Myocyte (in vitro differentiated cells): ENCODE measurements around the gene RAD51. TPM values are rescaled to one million over a fixed set of nuclear protein-coding genes. Genes with fewer than 3 reads are reported as not detected.
A peak's percentile ranks its signal among the peaks of the same experiment; 100 is the strongest.

Source experiments
- DNase-seq: peaks from one replicate; pipeline ENCODE4 v3.0.0-alpha.2; 2012; ENCODE audit warnings: low read depth
- total RNA-seq: library from RNA; depleted of rRNA; stranded (reverse); fragments of >200 nt; gene quantifications from 2 replicates; pipeline ENCODE4 v1.2.3, GENCODE V29; 2014

The RAD51 gene
- total RNA-seq, 1 donor from 2014 or later: 0.94 TPM

DNA sequence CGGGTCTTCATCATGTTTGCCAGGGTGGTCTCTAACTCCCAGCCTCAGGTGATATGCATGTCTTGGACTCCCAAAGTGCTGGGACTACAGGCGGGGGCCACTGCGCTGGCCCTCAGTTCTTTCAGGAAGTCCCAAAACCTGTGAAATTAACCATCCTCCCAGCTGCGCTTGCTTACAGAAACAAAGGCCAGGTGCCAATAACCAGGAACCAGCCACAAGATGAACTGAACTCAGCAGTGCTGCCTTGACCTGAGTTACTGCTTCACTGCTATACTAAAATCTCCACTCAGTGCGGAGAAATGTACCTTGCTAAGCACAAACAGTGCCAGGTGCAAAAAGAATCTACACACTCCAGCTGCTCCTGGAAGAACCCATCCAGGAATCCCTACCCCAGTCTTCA, 65.0 kb downstream of the RAD51 start:
- DNase-seq: no peak

GRCh38 chr15:40762919-40763800, 68.2 kb downstream of the RAD51 start:
- DNase-seq: peak; percentile 45

DNA sequence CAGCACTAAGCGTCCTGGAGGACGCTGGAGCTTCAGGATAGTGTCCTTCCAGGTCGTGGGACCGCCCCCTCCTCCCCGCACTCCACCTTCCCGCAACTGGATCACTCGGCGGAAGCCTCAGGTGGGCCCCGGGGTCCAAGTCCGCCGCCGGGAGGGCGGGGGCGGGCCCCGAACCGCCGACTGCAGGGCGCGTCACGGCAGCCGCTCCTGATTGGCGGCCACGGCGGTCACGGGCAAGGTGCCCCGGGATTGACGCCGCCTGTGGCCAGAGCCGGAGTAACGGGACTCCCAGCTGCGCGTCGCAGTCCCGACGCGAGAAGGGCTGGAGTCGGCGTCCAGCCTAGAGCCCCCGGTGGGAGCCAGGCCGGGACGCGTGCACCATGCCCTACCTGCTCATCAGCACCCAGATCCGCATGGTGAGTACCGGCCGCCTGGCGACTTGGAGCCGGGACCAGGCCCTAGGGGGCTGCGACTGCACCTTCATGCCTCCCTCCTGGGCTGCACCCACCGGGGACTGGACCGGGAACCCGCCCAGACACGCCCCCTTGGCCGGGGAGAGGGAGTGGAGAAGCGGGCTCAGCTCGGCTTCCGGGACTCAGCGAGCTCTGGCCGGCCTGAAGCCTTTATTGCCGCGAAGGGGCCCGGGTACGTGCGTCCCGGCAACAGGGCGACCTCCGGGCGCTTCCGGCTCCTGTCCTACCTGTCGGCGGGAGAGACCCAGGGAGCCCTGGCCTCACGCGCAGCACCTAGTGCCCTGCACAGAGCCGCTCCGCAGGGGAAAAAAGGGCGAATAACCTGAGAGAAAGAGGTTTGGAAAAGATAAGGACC, 69.0 kb downstream of the RAD51 start, which contains the start of gene GCHFR:
GCHFR (plus strand) TSS at position 268 of the 828 bp plus-strand sequence; CDS start at position 381, 113 bp downstream.
- peak; percentile 71 for DNase-seq

- peak; percentile 11 for DNase-seq
Measured at GRCh38 chr15:40764629-40765103, 69.7 kb downstream of the RAD51 start.

GRCh38 chr15:40766194-40766815, 71.3 kb downstream of the RAD51 start:
- no peak for DNase-seq

- no peak for DNase-seq
Measured at GRCh38 chr15:40766906-40767837, 72.2 kb downstream of the RAD51 start.

GRCh38 chr15:40767838-40768500, 73.0 kb downstream of the RAD51 start:
- no peak for DNase-seq

DNA sequence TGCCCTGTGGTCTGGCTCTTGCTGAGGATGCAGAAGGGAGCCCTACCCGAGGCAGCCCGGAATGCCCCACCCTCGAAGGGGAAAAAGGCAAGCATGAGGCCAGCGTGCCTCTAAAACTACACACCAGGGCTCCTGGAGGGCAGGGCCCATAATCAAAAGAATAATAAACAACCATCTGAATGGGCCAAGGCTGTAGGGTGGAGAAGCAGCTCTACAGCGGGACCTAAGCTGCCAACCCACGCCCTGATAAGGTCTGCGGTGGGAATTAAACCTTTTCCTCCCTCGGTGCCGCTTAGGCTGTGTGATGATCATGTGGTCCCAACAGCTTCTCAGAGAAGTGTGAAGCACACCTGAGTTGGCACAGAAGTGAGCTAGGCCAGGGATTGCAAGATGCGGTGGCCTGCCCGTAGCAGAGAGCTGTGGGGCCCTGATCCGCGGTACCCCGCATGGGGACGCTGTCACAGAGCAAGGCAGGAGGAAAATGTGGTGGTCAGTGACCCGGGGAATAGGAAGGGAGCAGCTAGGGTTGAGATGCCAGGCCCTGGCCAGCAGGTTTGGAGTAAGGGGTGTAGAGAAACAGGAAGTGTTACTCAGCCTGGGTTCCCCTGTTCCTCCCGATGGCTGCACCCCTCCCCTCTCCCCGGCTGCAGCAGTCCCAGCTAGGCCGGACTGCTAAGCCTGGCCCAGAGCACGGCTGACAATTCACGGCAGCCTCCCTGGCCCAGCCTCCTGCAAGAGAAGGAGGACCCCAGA, 73.7 kb downstream of the RAD51 start:
- DNase-seq: no peak

DNA sequence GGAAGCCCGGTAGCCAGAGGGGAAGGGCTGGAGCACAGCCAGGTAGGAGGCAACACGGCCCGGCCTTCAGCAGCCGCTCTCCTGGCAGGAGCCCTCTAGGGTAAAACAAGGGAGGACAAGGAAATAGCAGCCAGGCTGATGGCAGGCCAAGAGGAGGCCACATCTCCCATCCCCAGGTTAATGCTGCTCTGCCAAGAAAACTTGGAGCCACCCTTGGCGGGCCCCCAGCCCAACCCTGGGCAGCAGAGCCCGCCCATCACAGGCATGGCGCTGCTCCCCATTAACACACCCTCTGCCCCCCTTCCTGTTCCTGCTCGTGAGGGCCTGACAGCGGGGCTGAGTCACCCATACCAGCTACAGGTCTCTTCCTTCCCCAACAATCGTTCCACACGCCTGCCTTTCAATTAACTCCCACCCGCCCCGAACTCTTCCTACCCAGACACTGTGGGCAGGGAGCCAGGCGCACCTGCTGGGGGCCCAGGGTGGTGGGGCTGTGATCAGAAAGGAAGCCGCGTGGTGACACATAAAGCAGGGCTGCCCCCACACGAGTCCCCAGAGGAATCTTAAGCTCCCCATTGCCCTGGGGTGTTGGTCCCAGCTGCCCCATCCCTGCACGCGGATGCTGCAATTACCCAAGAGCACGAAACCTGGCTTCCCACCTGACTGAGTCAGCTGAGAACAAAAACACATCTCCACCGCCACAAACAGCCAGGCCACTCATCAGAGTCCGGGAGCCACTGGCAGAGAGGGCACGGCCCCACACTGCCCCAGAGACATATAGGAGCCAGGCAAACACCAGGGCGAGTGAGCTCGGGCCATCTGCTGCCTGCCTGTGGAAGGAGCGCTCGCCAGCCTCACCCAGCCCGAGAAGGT, 74.5 kb downstream of the RAD51 start, which contains the start of gene C15orf62:
C15orf62 (plus strand) TSS at position 707 of the 873 bp plus-strand sequence. CDS start 516 bp downstream, outside the sequence.
- DNase-seq: no peak

GRCh38 chr15:40770147-40770721, 75.3 kb downstream of the RAD51 start:
- peak; percentile 89 for DNase-seq

- DNase-seq: no peak
Measured at GRCh38 chr15:40771242-40771641, 76.3 kb downstream of the RAD51 start.

DNA sequence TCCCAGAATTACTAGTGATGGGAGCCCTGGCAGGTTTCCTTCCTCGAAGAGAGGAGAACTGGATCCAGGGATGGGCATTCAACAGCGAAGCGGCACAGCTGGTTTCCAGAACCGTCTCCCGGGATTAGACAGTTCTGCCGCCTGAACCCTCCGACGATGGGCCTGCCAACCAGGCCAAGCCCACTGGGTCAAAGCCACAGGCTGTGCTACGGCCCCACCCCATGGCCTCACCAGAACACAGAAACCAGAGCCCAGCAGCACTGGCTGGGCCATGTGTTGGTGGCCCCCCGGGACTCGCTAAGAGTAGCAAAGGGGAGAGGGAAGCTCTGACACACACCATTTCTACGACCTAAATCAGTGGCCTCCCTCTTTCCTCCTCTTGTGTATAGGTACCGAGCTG, 77.0 kb downstream of the RAD51 start:
- no peak for DNase-seq

DNA sequence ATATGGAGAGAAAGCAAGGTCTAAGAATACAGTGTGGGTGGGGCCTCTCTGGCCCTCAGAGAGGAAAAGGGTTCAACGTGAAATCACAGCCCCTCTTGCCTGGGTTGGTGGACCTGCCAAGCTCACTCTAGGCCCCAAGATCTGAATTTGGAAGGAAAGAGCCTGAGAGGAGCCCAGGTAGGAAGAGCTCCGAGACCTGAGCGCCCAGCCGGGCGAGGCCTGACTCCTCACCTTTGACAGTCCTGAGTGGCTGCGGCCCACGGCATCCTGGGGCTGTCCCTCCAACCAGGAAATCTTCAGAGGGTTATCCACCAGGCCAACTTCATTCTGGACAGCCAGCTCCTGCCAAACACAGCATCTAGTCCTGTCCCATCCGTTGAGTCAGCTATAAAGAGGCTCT, 78.5 kb downstream of the RAD51 start:
- DNase-seq: no peak

DNA sequence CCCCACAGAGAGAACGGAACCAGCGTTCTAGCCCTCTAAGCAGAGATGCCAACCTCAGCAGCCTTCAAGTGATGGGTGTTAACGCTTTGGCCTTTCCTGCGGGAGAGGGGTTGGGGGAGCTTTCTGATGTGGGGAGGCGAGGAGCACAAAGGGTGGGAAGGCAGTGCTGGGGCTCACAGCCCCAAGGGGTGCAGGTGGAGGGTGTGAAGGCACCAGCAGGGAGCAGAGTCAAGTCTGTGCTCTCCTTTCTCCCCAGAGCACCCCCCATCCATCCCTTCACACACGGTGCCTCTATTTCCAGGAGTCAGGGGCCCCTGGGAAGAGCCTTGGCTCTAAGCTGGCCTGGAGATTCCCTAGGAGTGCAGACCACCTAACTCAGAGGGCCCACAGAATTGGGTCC, 78.9 kb downstream of the RAD51 start:
- no peak for DNase-seq

DNA sequence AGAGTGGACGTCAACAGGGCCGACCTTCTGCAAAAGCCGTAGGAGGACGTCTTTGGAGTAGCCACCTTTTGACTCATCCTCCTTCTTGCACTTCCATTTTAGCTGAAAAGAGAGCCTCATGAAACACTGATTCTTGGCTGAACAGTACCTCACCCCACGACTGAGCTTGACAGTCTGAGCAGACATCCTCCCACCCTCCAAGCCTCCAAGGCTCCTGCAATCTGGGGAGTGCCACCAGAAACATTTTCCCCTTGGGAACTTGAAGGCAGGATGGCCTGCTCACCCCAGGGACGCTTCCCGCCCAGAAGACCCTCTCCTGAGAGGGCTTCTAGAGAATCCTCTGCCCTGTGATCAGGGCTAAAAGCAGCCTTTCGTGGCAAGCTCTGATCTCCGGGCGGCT, 80.0 kb downstream of the RAD51 start:
- DNase-seq: no peak

DNA sequence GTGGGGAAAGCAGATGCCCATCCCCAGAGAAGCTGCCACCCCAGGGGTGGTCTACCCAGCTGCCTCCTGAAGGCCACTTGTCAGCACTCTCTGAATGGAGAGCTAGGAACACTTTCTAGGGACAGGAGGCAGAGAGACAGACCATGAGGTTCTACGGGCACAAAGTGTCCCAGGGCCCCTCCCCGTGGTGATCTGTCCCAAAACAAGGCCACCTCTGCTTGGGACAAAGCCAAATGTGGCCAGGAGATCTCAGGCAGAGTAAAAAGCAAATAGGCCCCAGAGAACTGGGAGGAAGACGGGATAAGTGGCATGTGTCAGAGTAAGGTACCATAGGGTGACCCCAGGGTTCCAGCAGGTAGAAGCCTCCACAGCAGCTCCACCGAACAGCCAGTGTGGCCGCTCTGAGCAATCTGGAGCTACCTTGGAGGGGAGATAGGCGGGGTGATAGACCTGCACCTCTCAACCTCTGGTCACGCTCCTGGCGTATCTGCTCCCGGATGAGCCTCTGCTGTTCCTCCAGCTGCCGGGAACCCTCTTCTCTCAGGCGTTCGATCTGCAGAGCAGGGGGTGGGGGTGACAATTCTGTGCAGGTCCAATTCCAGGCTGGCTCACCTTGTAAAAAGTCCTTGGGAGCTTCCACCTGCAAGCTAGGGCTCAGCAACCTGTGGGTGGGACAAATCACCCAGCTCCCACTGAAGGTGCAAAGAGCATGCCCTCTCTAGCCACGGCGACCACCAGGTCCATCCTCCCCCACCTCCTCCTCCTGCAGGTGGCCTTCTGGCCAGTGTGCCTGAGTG, 81.0 kb downstream of the RAD51 start:
- DNase-seq: no peak
